Right atrium auricular region (tissue), 2 donors: ENCODE data around the gene ZNF438. TPM values are rescaled to one million over a fixed set of nuclear protein-coding genes. Genes with fewer than 3 reads are reported as not detected.
"Not testable (repeated sequence)": the region's sequence is repeated elsewhere in the genome, so short reads cannot be mapped to it uniquely, and the experiment has no call there.

Experiments
- DNase-seq: peaks from one replicate; pipeline ENCODE4 v3.0.0-alpha.2; 2019; ENCODE audit warnings: low spot score
- H3K27ac ChIP-seq, 2 donors: fragments of 200-600 bp; sonication (generic); 1 replicate in 1 of 2; 2 replicates in 1 of 2; pipeline ENCODE4 v1.5.1; 2016 to 2019
- H3K27me3 ChIP-seq, 2 donors: fragments of 200-600 bp; sonication (generic); one replicate each; pipeline versions ENCODE4 v1.5.1 to v1.6.0; 2017 to 2019
- H3K36me3 ChIP-seq: fragments of 200-600 bp; sonication (generic); one replicate; pipeline ENCODE4 v1.5.1; 2016
- H3K4me1 ChIP-seq, 2 donors: fragments of 200-600 bp; sonication (generic); one replicate each; pipeline versions ENCODE4 v1.5.1 to v1.6.0; 2017 to 2019
- H3K4me3 ChIP-seq, 2 donors: fragments of 200-600 bp; sonication (generic); 1 replicate in 1 of 2; 2 replicates in 1 of 2; pipeline ENCODE4 v1.5.1; 2017 to 2019; ENCODE audit warnings: mild to moderate bottlenecking in 1 of 2, moderate library complexity in 1 of 2
- H3K9me3 ChIP-seq, 2 donors: fragments of 200-600 bp; sonication (generic); one replicate each; pipeline ENCODE4 v1.5.1; 2019
- CTCF ChIP-seq, 2 donors: fragments of 200-600 bp; sonication (generic); IDR thresholded peaks; one replicate each; pipeline ENCODE4 v1.5.1; 2019; ENCODE audit warnings: antibody characterized with exemption in 2 of 2
- total RNA-seq, 2 donors: library from RNA; depleted of rRNA; stranded (reverse); fragments of >200 nt; gene quantifications; one replicate each; pipeline ENCODE4 v1.1.0, GENCODE V29; 2016

Gene ZNF438
- total RNA-seq, 2 donors from 2014 or later = 13.4 to 14.5 TPM

DNA sequence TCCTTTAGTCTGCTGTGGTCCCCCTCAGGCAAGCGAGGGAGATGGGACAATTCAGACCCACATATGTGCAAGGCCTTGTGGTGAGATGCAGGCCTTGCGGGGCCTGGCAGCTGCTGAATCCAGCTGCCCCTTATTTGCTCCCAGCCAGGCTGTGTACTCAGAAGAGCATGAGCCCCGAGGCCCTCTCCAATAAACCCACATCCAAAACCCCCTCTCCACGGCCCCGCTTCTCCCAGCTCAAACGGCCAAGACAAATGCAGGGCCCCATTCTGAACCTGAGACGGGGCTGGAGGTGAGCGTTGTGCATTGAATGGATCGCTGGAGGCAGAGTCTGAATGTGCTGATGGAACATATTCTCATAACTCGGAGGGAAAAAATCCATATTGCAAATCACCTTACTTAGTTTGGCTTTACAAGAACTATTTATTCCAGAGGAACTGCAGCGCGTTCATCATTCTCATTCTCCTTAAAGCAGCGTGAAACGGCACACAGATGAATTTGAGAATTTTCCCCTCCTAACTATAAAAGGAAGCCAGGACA lies 232.9 kb downstream of the ZNF438 start:
- Histone ChIP-seq H3K9me3 (no peaks in the 10 kb centered on the region), H3K4me1 (no peaks in the 10 kb centered on the region), H3K27me3 (no peaks in the 10 kb centered on the region), H3K27ac (no peak overlapping the region), H3K4me3 (no peak overlapping the region), H3K36me3 (no peaks in the 10 kb centered on the region)
- no peak for TF ChIP-seq CTCF (IDR thresholded peaks at IDR 0.05)
- no peak for DNase-seq

DNA sequence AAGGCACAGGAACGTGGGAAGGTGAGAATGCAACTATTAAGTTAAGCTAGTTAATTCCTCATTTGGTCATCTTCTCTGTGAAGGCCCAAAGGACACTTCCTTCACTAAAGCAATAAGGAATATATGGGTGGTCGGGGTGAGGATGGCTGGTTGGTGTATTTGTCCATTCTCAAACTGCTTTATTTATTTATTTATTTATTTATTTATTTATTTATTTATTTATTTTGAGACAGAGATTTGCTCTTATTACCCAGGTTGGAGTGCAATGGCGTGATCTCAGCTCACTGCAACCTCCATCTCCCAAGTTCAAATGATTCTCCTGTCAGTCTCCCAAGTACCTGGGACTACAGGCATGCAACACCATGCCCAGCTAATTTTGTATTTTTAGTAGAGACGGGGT lies 236.6 kb downstream of the ZNF438 start:
- H3K27me3 ChIP-seq, H3K4me3 ChIP-seq, H3K9me3 ChIP-seq, H3K27ac ChIP-seq, DNase-seq, H3K4me1 ChIP-seq, H3K36me3 ChIP-seq: not testable (repeated sequence)
